Activated B cell treated with CpG ODN at 0.5 μM for 24 hours (primary cell): Measurements from ENCODE around the gene GIMAP8. TPM values are rescaled to one million over a fixed set of nuclear protein-coding genes. Genes with fewer than 3 reads are reported as not detected.

Experiments used
- ATAC-seq: fragments of 200-7000 bp; cut with Tn5 transposase; one replicate; pipeline ENCODE4 v1.10.0; 2021; ENCODE audit warnings: low read depth, mild to moderate bottlenecking, moderate library complexity
- CTCF ChIA-PET: fragments of 350-600 bp; sonication (Branson Sonifier 250); formaldehyde crosslinking; loops from one replicate; lab custom pipeline; 2021; ENCODE audit warnings: antibody characterized with exemption; lab: Charles Lee
- POLR2A ChIA-PET: fragments of 350-600 bp; sonication (Branson Sonifier 250); formaldehyde crosslinking; loops from one replicate; lab custom pipeline; 2021; ENCODE audit warnings: antibody characterized with exemption; lab: Charles Lee
- DNase-seq: peaks from one replicate; pipeline ENCODE4 v3.0.0; 2022
- H3K27ac Mint-ChIP-seq: one replicate; pipeline ENCODE4 v1.8.0; 2020; ENCODE audit warnings: mixed read lengths
- H3K27me3 Mint-ChIP-seq: one replicate; pipeline ENCODE4 v1.8.0; 2021; ENCODE audit warnings: mixed read lengths
- H3K36me3 Mint-ChIP-seq: one replicate; pipeline ENCODE4 v1.8.0; 2021; ENCODE audit warnings: low read depth, mixed read lengths
- H3K4me1 Mint-ChIP-seq: one replicate; pipeline ENCODE4 v1.8.0; 2021; ENCODE audit warnings: mixed read lengths
- H3K4me3 Mint-ChIP-seq: one replicate; pipeline ENCODE4 v1.8.0; 2020; ENCODE audit warnings: mild to moderate bottlenecking, mixed read lengths
- H3K9me3 Mint-ChIP-seq: one replicate; pipeline ENCODE4 v1.8.0; 2020; ENCODE audit warnings: mixed read lengths
- CTCF ChIP-seq: fragments of 200-600 bp; IDR thresholded peaks from one replicate; pipeline ENCODE4 v1.8.0; 2022; ENCODE audit warnings: antibody characterized with exemption, mild to moderate bottlenecking
- intact Hi-C: fragments of 100-400 bp; cut with micrococcal nuclease; formaldehyde crosslinking; loops from one replicate; pipeline ENCODE4 v1.15.1; 2024
- total RNA-seq: library from RNA; stranded (reverse); gene quantifications from 2 replicates; pipeline ENCODE4 v1.2.3, GENCODE V29; 2022

The GIMAP8 gene
- total RNA-seq, 1 donor from 2014 or later: not detected

GRCh38 chr7:150429699-150430098 is 20.7 kb upstream of the GIMAP8 start:
- Mint-ChIP-seq H3K27me3 (peaks cover 12% of the 10 kb centered on the region), H3K27ac (no peak overlapping the region), H3K4me1 (peaks cover 40% of the 10 kb centered on the region), H3K9me3 (no peaks in the 10 kb centered on the region), H3K36me3 (no peaks in the 10 kb centered on the region), H3K4me3 (no peak overlapping the region)
- ATAC-seq (no peak), DNase-seq (no peak)
- no peak for TF ChIP-seq CTCF
- ChIA-PET POLR2A (no interaction called here), CTCF (no interaction called here)
- intact Hi-C loops: loop anchor here (5.0 to 10.0 kb wide), 3 partner anchors 548 to 805 kb away; partner anchors contain the start of genes KCNH2 and ZNF862

GRCh38 chr7:150430465-150431085 is 19.9 kb upstream of the GIMAP8 start:
- no peaks in the 10 kb centered on the region for H3K9me3 Mint-ChIP-seq
- intact Hi-C loops: loop anchor here (5.0 to 10.0 kb wide), 3 partner anchors 547 to 806 kb away; partner anchors contain the start of genes KCNH2 and ZNF862
- TF ChIP-seq CTCF: no peak
- H3K4me1 Mint-ChIP-seq: peaks cover 49% of the 10 kb centered on the region
- no peak overlapping the region for H3K4me3 Mint-ChIP-seq
- POLR2A ChIA-PET: interaction anchor here (0.7 to 1.2 kb wide), 2 partner anchors 26 to 354 kb away, joined by 3 to 4 read pairs; no protein-coding TSS in a partner anchor
- ATAC-seq (no peak), DNase-seq (no peak)
- H3K27ac Mint-ChIP-seq: no peak overlapping the region
- no peaks in the 10 kb centered on the region for H3K36me3 Mint-ChIP-seq
- CTCF ChIA-PET: no interaction called here
- H3K27me3 Mint-ChIP-seq: peaks cover 12% of the 10 kb centered on the region

- intact Hi-C loops: loop anchor here (5.0 to 10.0 kb wide), 3 partner anchors 545 to 807 kb away; partner anchors contain the start of genes KCNH2 and ZNF862
- POLR2A ChIA-PET: interaction anchor here (1.2 kb wide), 1 partner anchor 28 kb away, joined by 3 read pairs; no protein-coding TSS in a partner anchor
- Mint-ChIP-seq H3K9me3 (no peaks in the 10 kb centered on the region), H3K4me3 (no peak overlapping the region), H3K36me3 (no peaks in the 10 kb centered on the region), H3K4me1 (peaks cover 62% of the 10 kb centered on the region), H3K27me3 (peaks cover 12% of the 10 kb centered on the region), H3K27ac (no peak overlapping the region)
- no peak for DNase-seq
- CTCF ChIA-PET: interaction anchor here (1.0 to 1.7 kb wide), 3 partner anchors 11 to 27 kb away, joined by 3 to 5 read pairs (median 5); no protein-coding TSS in a partner anchor
- no peak for ATAC-seq
- TF ChIP-seq CTCF: no peak
These were observed 18.4 kb upstream of the GIMAP8 start for GRCh38 chr7:150431839-150432658.

GRCh38 chr7:150432915-150433892 is 17.2 kb upstream of the GIMAP8 start:
- ChIA-PET CTCF (interaction anchor here (0.7 to 2.4 kb wide), 5 partner anchors 12 to 1725 kb away, joined by 3 to 7 read pairs (median 5); no protein-coding TSS in a partner anchor), POLR2A (interaction anchor here (1.0 to 1.4 kb wide), 5 partner anchors 16 to 75 kb away, joined by 3 to 6 read pairs (median 3); partner anchors contain the start of gene REPIN1)
- Mint-ChIP-seq H3K27ac (peak overlapping the region; percentile 63), H3K9me3 (no peaks in the 10 kb centered on the region), H3K27me3 (peaks cover 12% of the 10 kb centered on the region), H3K36me3 (no peaks in the 10 kb centered on the region), H3K4me3 (peak overlapping the region; percentile 77), H3K4me1 (peaks cover 56% of the 10 kb centered on the region)
- intact Hi-C loops: loop anchor here (5.0 to 10.0 kb wide), 3 partner anchors 544 to 808 kb away; partner anchors contain the start of genes KCNH2 and ZNF862
- DNase-seq: no peak
- no peak for ATAC-seq
- no peak for TF ChIP-seq CTCF
